NCI-H1930 (cell line): ENCODE measurements around the gene SPOP.

Experiments used
- DNase-seq, 2 experiments: peaks; one replicate each; lab custom pipeline; 2025; lab: John Stamatoyannopoulos, UW

The SPOP gene

DNA sequence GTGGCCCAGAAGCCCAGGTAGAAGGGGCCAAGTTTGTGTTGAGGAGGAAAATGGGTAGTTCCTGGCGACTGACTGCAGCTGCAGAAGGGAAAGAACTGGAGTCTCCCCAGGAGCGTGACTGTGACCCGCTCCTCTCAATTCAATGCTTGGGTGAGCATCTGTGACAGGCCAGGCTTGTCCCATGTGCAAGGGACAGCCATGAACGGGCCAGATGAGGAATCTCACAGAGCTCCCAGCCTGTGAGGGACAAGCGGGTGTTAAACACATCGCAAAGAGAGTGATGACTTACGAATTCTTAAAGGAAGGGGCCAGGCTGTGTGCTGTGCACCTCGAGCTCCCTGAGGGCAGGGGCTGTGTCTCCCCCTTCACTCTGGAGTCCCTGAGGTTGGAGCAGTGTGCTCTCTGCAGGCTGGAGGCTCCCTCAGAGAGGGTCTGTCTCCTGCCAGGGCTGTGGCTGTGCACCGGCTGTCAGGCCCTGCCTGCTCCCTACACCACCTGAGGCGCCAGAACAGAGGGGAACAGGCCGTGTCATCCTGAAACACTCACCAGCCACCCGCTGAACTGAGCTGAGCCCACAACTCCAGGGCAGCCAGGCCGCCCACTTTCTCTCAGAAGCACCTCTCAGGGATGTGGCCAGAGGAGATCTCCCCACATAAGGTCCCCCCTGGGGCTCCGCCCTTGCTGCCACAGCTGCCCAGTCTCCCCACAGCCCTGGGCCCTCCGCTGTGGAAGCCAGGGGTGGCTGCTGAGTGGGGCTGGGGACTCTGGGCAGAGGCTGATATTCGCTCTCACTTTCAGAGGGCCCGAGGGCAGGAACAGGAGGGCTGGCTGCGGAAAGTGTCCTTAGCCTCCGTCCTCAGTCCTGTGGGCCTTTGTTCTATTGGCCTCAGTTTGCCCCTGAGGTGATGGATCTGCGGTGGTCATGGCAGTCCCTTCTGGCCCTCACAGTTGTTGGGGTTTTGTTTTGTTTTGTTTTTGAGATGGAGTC lies 127.9 kb downstream of the SPOP start:
- DNase-seq, result no peak

DNA sequence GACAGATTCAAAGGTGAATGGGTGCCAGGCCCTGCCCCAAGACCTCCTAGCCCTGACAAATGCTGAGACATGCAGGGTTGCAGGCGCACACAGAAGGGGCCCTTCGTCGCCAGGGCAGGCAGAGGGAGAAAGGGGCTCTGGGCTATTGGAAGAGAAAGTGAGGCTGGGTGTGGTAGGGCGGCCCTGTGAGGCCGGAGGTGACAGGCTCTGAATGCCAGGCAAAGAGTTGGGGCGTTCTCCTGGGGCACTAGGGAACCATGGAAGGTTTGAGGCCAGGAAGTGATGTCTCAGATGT lies 128.6 kb downstream of the SPOP start:
- no peak for DNase-seq
